ENCODE results near the gene ZDHHC11.
"Not testable (repeated sequence)": the region's sequence is repeated elsewhere in the genome, so short reads cannot be mapped to it uniquely, and the experiment has no call there.

The ZDHHC11 gene

DNA sequence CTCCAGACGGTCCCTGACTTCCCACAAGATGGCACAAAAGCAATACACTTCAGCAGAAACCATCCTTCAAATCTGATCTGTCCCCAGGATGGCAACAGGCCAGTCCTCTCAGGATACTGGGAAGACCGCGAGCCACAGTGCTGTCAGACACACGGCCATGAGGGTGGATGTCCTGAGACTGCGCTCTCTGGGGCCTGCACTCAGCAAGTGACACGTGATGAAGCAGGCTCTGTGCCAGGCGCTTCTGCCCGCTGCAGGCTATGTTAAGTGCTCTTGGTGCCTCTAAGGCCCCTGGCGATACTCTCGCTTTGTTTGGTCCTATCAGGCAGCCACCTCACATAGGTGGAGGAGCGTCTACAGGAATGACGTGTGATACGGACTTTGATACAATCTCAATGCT is 34.7 kb upstream of the ZDHHC11 start:
- Histone ChIP-seq H3K9me3 (ENCODE audit: low read length) (peaks cover 5% of the 10 kb centered on the region), H2AFZ (ENCODE audit: low read depth, low read length) (no peak overlapping the region), H3K4me1 (ENCODE audit: insufficient read depth, low read length) (no peaks in the 10 kb centered on the region), H3K36me3 (ENCODE audit: insufficient read depth, low read length) (peaks cover 97% of the 10 kb centered on the region), H3K4me3 (ENCODE audit: low read length) (no peak overlapping the region), H3K27me3 (ENCODE audit: insufficient read depth, low read length) (no peaks in the 10 kb centered on the region)

DNA sequence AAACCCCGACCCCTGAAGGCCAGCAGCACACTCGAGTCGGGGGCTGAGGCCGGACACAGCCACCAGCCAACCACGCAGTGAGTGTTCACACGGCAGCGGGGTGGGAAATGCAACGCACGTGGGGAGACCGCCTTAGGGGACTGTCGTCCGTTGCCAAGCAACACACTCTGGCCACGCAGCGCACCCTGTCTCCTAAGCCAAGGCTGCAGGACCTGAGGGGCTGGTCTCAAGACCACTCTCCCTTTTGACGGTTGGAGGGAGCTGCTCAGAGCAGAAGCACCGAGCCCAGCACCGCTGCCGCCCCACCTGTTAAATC is 34.3 kb upstream of the ZDHHC11 start:
- H3K4me1 ChIP-seq (ENCODE audit: insufficient read depth, low read length), result no peaks in the 10 kb centered on the region
- H3K27me3 ChIP-seq (ENCODE audit: insufficient read depth, low read length), result no peaks in the 10 kb centered on the region
- H3K4me3 ChIP-seq (ENCODE audit: low read length), result no peak overlapping the region
- peaks cover 93% of the 10 kb centered on the region for H3K36me3 ChIP-seq (ENCODE audit: insufficient read depth, low read length)
- no peak overlapping the region for H2AFZ ChIP-seq (ENCODE audit: low read depth, low read length)
- H3K9me3 ChIP-seq (ENCODE audit: low read length), result peaks cover 5% of the 10 kb centered on the region

DNA sequence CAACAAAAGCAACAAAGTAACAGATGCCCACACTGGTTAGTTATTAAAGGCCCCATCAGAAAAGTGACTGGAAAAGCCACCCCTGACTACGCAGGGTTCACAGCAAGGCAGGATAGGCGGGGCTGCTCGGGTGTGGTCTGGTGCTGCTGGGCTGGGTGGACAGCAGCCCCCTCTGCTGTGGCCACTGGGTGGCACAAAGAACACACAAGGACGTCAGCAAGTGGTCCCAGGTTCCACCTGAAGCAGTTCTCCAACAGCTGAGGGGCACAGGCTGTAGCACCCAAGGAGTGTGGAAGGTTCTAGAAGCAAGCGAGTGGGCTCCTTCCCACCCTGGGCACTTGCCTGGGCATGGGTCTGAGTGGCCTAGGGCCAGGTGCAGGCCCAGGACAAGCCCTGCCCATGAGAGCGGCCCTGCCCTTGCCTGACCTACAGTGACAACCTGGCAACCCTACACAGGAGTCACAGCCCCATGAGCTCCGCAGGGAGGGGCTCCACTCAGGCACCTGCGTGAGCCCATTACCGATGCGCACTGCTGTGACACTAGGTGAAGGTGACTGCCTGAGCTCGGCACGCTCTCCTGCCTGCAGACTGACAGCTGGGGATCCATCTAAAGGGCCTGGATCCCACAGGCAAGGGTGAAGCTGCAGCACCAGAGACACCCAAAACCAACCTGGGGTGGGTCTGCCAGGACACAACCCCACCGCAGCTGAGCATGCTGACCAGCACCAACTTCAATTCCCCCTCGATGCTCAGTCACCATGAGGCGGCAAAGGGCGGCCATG is 33.8 kb upstream of the ZDHHC11 start:
- Histone ChIP-seq H3K4me3 (ENCODE audit: low read length) (no peak overlapping the region), H2AFZ (ENCODE audit: low read depth, low read length) (no peak overlapping the region), H3K4me1 (ENCODE audit: insufficient read depth, low read length) (no peaks in the 10 kb centered on the region), H3K36me3 (ENCODE audit: insufficient read depth, low read length) (peaks cover 87% of the 10 kb centered on the region), H3K27me3 (ENCODE audit: insufficient read depth, low read length) (no peaks in the 10 kb centered on the region), H3K9me3 (ENCODE audit: low read length) (peaks cover 5% of the 10 kb centered on the region)

DNA sequence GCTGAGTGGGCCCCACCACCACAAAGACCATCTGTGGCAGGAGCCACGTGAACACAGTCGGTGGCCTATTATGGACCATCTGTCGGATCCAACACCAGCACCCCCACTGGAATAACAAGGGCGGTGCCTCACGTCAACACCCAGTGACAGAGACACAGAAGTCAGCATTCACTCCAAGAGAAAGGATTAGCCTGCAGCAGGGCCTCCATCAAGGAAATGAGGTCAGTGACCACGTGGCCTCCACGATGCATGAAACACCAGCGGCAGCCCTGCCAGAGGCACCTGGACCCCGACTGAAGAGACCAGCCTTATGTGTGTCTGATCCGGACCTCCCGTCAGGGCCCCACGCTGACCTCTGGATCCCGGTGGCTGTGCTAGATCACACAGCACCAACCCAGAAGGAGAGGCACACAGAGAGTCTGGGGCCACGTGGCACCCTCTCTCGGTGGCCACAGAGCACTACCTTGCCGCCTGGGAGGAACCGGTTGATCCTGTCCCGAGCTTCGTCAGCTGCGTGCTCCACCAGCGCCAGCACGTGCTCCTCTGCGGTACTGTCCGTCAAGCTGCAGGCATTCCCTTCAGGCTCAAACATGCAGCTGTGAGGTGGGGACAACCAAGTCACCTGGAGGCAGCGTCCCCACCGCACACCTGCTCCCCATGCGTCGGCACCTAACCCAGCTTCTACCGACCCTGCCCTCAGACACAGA is 32.8 kb upstream of the ZDHHC11 start:
- Histone ChIP-seq H3K9me3 (ENCODE audit: low read length) (peaks cover 5% of the 10 kb centered on the region), H3K27me3 (ENCODE audit: insufficient read depth, low read length) (no peaks in the 10 kb centered on the region), H3K36me3 (ENCODE audit: insufficient read depth, low read length) (peaks cover 79% of the 10 kb centered on the region), H2AFZ (ENCODE audit: low read depth, low read length) (no peak overlapping the region), H3K4me1 (ENCODE audit: insufficient read depth, low read length) (no peaks in the 10 kb centered on the region), H3K4me3 (ENCODE audit: low read length) (no peak overlapping the region)

DNA sequence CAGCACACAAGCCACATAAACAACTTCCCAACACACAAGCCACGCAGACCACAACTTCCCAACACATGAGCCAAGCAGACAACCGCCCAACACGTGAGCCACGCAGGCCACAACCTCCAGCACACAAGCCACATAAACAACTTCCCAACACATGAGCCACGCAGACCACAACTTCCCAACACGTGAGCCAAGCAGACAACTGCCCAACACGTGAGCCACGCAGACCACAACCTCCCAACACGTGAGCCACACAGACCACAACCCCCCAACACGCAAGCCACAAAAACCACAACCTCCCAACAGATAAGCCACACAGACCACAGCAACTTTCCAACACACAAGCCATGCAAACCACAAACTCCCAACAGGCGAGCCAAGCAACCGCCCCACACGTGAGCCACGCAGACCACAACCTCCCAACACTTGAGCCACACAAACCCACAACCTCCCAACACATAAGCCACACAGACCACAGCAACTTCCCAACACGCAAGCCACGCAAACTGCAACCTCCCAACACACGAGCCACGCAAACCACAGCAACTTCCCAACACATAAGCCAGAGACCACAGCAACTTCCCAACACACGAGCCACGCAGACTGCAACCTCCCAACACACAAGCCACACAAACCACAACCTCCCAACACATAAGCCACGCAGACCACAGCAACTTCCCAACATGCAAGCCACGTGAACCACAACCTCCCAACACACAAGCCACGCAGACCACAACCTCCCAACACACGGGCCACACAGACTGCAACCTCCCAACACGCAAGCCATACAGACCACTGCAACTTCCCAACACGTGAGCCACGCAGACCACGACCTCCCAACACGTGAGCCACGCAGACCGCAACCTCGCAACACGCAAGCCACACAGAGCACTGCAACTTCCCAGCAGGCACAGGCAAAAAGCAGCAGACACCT is 31.7 kb upstream of the ZDHHC11 start:
- H3K27me3 ChIP-seq (ENCODE audit: insufficient read depth, low read length), result no peaks in the 10 kb centered on the region
- no peak overlapping the region for H2AFZ ChIP-seq (ENCODE audit: low read depth, low read length)
- no peak overlapping the region for H3K4me3 ChIP-seq (ENCODE audit: low read length)
- H3K9me3 ChIP-seq (ENCODE audit: low read length), result peaks cover 5% of the 10 kb centered on the region
- no peaks in the 10 kb centered on the region for H3K4me1 ChIP-seq (ENCODE audit: insufficient read depth, low read length)
- H3K36me3 ChIP-seq (ENCODE audit: insufficient read depth, low read length), result peaks cover 76% of the 10 kb centered on the region

DNA sequence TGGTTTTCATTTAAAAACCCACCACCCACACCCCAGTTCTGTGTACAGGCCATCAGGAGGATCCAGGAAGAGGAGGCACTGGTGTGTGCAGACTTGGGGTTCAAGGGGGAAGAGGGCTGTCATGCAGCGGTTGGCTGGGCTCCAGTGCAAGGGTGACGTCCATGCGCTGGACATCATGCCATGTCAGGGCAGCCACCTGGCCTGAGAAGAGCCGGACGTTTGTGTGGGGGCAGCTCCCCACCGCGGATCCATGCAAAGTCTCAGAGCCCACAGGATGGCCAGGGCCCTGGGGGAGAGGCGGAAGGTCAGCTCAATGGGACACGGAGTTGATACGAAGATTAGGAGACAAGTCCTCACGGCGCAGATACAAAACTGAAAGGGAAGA is 30.8 kb upstream of the ZDHHC11 start:
- Histone ChIP-seq H2AFZ (ENCODE audit: low read depth, low read length) (no peak overlapping the region), H3K27me3 (ENCODE audit: insufficient read depth, low read length) (no peaks in the 10 kb centered on the region), H3K36me3 (ENCODE audit: insufficient read depth, low read length) (peaks cover 76% of the 10 kb centered on the region), H3K4me1 (ENCODE audit: insufficient read depth, low read length) (no peaks in the 10 kb centered on the region), H3K9me3 (ENCODE audit: low read length) (peaks cover 5% of the 10 kb centered on the region), H3K4me3 (ENCODE audit: low read length) (no peak overlapping the region)

DNA sequence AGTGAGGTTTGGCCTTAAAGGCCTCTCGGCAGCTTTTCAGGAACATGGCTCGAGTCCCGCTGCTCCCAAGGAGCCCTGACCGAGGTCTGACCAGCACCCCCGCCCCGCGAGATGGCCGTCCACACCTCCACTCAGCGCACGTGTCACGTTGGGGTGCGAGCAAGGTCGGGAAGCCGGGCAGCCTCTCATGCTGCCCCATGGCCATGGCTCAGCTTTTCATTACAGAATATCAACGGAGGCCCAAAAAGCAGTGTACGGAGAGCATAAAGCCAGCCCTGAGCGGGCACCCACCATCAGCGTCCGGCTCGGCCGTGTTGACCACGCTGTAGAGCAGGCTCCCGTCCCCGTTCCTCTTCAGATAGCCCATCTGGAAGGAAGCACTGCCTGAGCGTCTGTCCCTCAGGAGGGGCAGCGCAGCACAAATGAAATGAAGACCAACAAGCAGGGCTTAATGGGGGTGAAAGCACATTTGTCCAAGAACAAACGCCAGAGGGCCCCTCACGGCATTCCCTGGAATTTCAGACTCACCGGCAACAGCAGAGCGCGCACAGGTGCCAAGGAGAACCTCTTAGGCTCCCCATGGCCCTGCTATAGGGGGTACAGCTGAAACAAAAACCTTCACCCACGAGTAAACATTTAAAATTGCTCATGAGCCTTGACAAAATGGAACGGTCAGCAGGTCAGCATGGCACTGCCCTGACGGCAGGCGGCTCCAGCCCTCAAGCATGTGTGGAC is 30.2 kb upstream of the ZDHHC11 start:
- H3K27me3 ChIP-seq (ENCODE audit: insufficient read depth, low read length), result no peaks in the 10 kb centered on the region
- peaks cover 74% of the 10 kb centered on the region for H3K36me3 ChIP-seq (ENCODE audit: insufficient read depth, low read length)
- H2AFZ ChIP-seq (ENCODE audit: low read depth, low read length), result no peak overlapping the region
- H3K9me3 ChIP-seq (ENCODE audit: low read length), result peaks cover 5% of the 10 kb centered on the region
- no peaks in the 10 kb centered on the region for H3K4me1 ChIP-seq (ENCODE audit: insufficient read depth, low read length)
- no peak overlapping the region for H3K4me3 ChIP-seq (ENCODE audit: low read length)

DNA sequence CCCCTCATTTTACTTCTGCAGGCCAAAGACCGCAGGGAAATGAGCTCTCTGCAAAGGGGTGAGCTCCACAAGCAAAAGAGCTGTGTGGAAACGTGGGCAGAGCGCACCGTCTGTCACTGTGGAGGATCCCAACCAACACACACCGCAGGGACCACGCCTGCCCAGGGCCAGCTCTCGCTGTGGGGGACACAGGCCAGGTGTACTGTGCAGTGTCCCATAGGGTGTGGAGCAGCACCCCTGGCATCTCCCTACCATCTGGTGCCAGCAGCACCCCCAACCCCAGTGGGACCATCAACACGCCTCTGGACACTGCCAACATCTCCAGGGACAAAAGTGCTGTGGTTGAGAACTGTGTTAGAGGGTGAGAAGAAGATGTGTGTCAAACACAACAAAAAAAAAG is 27.9 kb upstream of the ZDHHC11 start:
- not testable (repeated sequence) for H3K4me3 ChIP-seq (ENCODE audit: low read length)

DNA sequence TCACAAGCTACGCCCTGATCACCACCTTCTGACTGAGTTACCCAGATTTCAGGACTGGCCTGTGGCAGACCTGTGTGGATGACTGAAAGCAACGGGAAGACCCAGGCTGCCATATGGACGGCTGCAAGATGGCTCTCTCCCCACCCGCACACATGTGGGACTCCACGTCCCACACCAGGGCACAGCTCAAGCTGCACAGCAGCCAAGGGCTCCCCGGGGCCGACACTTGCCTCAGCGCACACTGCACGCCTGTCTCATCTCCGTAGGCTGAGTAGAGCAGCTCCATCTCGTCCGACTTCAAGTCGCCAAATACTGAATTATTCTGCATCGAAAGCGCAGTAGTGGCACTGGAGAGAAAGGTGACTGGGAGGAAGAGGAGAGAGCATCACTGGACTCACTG is 27.3 kb upstream of the ZDHHC11 start:
- no peak overlapping the region for H2AFZ ChIP-seq (ENCODE audit: low read depth, low read length)
- no peaks in the 10 kb centered on the region for H3K4me1 ChIP-seq (ENCODE audit: insufficient read depth, low read length)
- no peak overlapping the region for H3K4me3 ChIP-seq (ENCODE audit: low read length)
- H3K36me3 ChIP-seq (ENCODE audit: insufficient read depth, low read length), result peaks cover 71% of the 10 kb centered on the region
- no peaks in the 10 kb centered on the region for H3K9me3 ChIP-seq (ENCODE audit: low read length)
- H3K27me3 ChIP-seq (ENCODE audit: insufficient read depth, low read length), result no peaks in the 10 kb centered on the region

More for the DNA sequence above, 27.9 kb upstream of the ZDHHC11 start:
- H2AFZ ChIP-seq (ENCODE audit: low read depth, low read length); H3K9me3 ChIP-seq (ENCODE audit: low read length); H3K4me1 ChIP-seq (ENCODE audit: insufficient read depth, low read length); H3K27me3 ChIP-seq (ENCODE audit: insufficient read depth, low read length): not testable (repeated sequence)
- peaks cover 72% of the 10 kb centered on the region for H3K36me3 ChIP-seq (ENCODE audit: insufficient read depth, low read length)

DNA sequence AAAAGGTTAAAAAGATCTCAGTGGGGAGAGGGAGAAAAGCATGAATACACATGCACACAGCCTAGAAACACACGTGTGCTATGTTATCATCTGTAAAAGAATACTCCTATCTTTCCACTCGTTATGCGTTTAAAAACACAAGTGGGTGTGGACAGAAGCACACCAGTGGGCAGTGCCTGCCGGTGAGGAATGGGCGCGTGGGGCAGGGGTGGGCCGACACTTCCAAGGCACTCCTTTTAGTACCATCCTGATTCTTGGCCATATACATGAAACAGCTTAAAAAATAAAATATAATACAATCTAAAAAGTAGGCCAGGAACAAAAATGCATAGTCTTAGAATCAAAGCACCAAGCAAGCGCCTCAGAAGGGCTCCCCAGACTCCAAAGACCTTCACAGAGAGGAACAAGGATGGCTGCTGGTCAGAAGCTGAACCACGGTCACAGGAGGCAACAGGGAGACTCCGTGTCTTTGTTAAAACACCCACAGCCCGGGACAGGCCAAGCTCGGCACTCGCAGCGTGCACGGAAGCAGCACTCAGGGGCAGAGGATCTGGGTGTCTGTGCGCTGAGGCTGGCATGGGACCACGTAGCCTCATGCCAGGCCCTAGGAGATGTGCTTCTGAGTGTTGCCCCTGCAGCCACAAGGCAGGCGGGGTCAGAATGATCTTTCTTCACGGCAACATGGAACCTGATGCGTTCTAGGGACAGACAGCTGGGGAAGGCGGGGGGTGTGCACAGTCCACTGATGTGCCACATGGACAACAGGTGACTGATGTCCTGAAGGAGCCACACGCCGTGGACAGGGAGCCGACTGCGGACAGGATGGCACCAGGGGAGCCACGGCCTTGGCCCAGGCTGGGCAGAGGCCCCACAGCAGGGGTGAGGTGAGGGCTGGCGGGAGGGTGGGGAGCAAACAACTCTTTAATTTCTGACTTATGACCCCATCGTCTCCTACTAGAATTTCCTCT is 25.9 kb upstream of the ZDHHC11 start:
- no peaks in the 10 kb centered on the region for H3K27me3 ChIP-seq (ENCODE audit: insufficient read depth, low read length)
- H3K4me3 ChIP-seq (ENCODE audit: low read length), result no peak overlapping the region
- H2AFZ ChIP-seq (ENCODE audit: low read depth, low read length), result no peak overlapping the region
- H3K9me3 ChIP-seq (ENCODE audit: low read length), result no peaks in the 10 kb centered on the region
- peaks cover 72% of the 10 kb centered on the region for H3K36me3 ChIP-seq (ENCODE audit: insufficient read depth, low read length)
- H3K4me1 ChIP-seq (ENCODE audit: insufficient read depth, low read length), result no peaks in the 10 kb centered on the region

DNA sequence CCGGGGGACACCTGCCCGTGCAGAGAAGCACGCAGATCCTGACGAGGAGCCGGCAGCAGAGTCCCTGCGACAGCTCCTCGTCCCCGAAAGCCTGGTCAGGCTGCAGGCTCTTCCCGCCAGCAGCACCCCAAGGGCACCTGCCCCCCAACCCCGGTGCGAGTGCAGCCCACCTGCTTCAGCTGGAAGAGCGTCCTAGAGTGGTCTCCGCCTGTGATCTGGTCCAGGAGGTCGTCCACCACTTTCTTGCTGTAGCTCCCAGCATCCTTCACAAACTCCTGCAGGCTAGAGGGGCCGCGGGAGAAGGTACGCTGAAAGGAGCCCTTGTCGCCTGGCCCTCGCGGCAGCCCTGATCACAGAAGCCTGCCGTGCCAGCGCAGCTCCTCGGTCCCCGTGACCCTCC is 25.1 kb upstream of the ZDHHC11 start:
- Histone ChIP-seq H3K4me1 (ENCODE audit: insufficient read depth, low read length) (no peaks in the 10 kb centered on the region), H2AFZ (ENCODE audit: low read depth, low read length) (no peak overlapping the region), H3K36me3 (ENCODE audit: insufficient read depth, low read length) (peaks cover 72% of the 10 kb centered on the region), H3K27me3 (ENCODE audit: insufficient read depth, low read length) (no peaks in the 10 kb centered on the region), H3K4me3 (ENCODE audit: low read length) (no peak overlapping the region), H3K9me3 (ENCODE audit: low read length) (no peaks in the 10 kb centered on the region)

DNA sequence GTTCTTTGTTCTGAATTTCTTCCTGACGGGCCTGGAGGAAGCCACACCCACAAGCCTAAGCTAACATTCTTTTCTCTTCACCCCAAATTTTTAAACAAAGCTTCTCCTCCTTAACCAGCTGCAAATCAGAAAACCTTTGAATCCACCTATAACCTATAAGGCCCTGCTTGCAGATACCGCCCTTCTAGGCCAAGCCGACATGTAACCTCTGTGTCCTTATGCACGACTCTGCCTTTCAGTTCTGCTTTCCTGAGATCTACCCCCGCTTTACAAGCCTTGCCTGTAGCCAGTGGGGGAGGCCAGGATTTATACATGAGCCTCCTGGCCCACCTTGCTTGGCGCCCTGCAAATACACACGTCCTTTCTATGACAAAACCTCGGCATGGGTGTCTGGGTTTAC is 22.5 kb upstream of the ZDHHC11 start:
- Histone ChIP-seq H2AFZ (ENCODE audit: low read depth, low read length) (no peak overlapping the region), H3K4me1 (ENCODE audit: insufficient read depth, low read length) (no peaks in the 10 kb centered on the region), H3K9me3 (ENCODE audit: low read length) (no peaks in the 10 kb centered on the region), H3K27me3 (ENCODE audit: insufficient read depth, low read length) (no peaks in the 10 kb centered on the region), H3K36me3 (ENCODE audit: insufficient read depth, low read length) (peaks cover 94% of the 10 kb centered on the region), H3K4me3 (ENCODE audit: low read length) (no peak overlapping the region)
